HG03108 (cell line): ENCODE results near the gene NANP.
"Not testable (repeated sequence)": the region's sequence is repeated elsewhere in the genome, so short reads cannot be mapped to it uniquely, and the experiment has no call there.

Source experiments
- ATAC-seq: cut with Tn5 transposase; IDR thresholded peaks from one replicate; pipeline ENCODE4 v1.9.1; 2021; ENCODE audit warnings: moderate library complexity; ENCODE audit not compliant: unreplicated experiment

Gene NANP

DNA sequence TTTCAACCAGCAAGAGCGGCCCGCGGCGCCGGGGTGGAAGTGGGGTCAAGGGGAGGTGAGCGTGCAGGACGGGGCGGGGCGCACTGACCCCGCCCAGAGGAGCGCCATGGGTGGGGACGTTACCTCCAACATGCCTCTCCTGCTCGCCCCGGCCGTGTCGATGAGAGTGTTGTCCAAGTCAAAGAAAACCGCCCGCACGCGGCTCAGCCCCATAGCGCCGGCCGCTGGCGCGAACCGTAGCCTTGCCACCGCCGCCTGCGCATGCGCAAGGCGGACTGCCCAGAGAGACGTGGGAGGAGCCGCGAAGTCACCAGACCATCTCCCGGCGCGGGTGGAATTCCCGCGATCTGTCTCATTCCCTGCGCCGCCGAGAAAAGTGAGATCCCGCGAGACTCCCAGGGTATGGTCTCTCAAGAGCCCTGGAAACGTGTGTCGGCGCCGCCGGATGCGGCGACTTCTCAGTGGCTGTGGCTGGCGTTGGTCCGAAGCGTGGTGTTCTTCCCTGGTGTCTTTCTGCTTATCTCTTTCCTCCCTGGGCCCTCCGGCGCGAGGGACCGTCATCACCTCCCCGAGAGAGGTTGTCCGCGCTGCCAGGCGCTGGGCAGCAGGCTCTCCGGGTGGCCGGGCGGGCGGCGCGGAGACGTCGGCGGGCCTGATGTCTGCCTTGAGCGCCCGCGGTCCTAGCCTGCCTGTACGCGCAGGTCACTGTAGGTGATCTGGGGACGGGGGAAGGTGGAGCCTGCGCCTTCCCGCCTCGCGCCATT, at the start of gene NANP:
Gene NANP (minus strand): TSS at position 279 of the 764 bp plus-strand sequence. CDS start 66 bp downstream, at position 213.
- peak; percentile 75 for ATAC-seq

DNA sequence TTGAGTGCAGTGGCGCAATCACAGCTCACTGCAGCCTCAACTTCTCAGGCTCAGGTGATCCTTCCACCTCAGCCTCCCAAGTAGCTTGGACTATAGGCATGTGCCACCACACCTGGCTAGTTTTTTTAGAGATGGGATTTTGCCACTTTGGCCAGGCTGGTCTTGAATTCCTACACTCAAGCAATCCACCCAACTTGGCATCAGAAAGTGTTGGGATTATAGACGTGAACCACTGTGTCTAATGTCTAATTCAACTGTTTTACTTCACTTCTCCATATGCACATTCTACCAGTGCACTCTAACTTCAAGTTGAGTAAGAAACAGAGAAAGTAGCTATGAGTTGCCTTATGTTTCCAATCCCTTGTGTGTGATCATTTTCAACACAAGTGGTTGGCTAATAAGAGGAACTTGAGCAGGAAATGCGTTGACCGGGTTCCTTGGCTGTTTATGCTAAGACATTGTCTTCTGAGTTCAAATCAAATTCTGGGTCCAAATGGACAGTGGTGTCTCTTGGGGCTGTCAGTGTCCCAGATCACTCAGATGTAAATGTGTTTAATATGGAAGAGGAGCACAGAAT, 48.9 kb upstream of the NANP start:
- no peak for ATAC-seq

DNA sequence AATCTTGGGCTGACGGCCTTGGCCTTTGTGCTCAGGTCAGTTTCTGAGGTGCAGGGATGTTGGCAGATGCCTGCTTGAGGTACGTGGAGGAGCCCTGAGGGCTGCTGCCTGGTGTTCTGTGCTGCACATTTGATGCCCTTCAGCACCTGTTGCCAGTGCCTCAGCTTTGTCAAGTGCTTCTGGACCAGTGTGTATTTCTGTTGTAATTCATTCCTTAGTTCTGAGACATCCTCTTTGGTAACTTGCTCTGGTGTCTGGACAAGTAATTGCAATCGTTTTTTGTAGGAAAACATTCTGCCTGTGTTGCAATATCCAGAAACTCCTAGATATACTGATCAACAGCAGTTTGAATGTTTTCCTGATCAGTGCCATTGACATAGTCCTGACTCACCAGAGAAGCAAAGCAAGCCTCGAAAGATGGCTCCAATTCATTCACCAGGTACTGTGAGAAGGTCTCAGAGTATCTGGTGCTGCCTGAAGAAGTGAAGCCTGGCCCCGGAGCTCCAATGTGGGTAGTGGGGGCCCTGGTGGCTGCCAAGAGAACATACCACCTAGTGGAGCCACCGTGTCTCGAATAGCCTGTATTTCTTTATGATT, 46.1 kb upstream of the NANP start:
- no peak for ATAC-seq

- ATAC-seq, result no peak
Measured at GRCh38 chr20:25668446-25668845, 44.6 kb upstream of the NANP start.

GRCh38 chr20:25659999-25660398, 36.2 kb upstream of the NANP start:
- no peak for ATAC-seq

DNA sequence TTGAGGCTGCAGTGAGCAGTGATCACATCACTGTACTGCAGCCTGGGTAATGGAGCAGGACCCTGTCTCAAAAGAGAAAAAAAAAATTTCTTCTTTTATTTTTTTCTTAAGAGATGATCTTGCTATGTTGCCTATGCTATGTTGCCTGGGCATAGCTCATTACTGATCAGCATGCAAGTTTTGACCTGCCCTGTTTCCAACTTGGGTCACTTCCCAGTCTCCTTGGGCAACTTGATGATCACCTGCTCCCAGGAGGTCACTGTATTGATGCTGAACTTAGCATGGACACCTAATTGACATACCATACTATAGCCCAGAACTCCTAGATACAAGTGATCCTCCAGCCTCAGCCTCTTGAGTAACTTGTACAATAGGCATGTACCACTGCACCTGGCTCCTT, 30.7 kb upstream of the NANP start:
- no peak for ATAC-seq

DNA sequence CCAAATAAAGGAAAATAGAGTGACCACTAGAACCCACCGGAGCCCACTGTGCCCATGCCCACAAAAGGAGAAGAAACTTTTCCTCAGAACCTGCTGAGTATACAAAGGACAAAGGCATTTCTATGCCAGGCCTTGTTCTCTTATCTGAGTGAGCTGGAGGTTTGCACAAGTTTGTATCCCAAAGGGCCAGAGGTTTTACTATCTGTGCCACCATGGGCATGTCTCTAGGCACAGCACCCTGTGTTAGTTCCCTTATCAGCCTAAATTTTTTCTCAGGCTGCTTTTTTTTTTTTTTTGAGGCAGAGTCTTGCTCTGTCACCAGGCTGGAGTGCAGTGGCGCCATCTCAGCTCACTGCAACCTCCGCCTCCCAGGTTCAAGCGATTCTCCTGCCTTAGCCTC, 29.1 kb upstream of the NANP start:
- not testable (repeated sequence) for ATAC-seq

DNA sequence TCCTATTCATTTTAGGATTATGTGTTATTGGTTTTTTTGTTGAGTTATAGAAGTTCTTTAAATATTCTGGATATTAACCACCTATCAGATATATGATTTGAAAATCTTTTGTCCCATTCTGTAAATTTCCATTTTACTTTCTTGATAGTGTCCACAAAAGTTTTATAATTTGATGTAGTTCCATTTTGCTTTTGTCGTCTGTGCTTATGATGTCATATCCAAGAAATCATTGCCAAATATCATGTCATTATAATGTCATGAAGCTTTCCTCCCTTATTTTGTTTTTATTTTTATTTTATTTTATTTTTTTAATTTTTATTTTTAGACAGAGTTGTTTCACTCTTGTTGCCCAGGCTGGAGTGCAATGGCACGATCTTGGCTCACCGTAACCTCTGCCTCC, 21.0 kb upstream of the NANP start:
- no peak for ATAC-seq

DNA sequence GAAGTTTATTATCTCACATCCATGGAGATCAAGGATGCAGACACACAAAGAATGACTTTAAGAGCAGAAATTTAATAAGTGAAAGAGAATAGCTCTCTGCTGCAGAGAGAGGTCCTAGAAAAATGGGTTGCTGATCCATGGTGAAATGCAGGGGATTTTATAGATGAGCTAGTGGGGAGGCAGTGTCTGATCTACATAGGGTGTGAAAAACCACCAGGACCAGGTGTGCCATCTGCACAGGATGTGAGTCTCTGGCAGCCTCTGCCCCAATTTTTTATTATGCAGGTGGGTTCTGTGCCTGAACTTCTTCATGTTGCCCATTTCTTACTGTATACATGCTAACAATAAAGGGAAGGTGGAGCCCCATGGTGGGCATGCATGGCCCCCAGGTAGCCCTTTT, 19.9 kb upstream of the NANP start:
- ATAC-seq, result no peak

GRCh38 chr20:25637247-25637646, 13.4 kb upstream of the NANP start:
- ATAC-seq, result no peak

DNA sequence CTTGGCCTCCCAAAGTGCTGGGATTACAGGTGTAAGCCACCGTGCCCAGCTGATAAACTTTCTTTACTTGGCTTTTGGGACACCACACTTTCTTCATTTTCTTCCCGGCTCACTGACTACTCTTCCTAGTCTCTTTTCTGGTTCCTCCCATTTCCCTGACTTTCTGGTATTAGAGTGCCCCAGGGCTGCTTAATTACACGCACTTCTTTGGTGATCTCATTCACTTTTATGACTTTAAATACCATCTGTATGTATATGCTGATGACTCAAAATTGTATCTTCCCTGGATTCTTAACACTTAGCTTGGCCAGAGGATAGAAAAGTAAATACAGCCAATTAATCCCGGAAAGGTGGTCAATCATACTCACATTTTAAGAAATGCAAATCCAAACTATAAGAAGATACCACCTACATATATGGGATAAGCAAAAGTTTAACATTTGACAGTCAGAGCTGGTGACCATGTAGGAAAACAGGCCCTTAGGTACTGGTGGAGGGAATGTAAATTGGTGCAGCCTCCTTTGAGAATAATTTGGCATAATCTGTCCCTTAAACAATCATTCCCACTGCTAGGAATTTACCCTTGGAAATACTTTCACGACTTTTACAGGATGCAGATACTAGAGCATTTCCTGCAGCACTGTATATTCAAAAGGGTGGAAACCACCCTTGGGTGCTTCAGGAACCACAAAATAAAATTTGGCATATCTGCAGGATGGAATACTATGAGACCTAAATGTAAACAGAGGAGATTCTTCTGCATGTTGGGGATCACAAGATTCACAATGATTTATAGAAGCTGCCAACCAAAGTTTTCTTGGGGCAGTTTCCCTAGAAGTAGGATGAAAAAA, 9.4 kb upstream of the NANP start:
- no peak for ATAC-seq

- ATAC-seq, result not testable (repeated sequence)
Measured at GRCh38 chr20:25630615-25631014, 6.8 kb upstream of the NANP start.

DNA sequence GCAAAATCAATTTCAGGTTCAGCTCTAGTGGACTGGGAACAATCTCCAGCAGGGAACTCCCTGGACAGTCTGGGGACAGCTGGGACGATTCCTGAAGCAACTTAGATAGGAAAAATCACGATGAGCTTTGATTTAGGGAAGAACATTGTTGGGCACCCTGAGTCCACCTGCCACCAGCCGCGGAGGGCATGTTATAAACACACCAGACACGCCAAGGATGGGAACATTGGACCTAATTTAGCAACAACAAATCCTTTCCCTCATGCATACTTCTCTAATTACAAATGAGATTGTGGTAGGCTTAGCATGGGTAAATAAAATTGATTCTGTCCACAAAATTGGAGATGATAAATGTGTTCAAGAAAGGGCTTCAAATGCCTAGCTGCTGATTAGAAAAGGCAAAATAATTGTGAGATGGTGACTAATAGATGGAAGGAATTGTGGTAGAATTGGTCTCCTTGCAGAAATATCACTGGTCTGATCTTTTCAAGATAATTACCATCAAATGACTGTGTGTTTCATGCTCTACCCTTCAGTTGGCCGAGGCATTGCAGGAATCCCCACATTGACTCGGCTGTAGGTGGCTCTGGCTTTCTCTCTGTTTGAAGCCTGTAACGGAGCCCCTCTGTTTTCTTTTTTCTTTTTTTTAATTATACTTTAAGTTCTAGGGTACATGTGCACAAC, 6.1 kb upstream of the NANP start:
- no peak for ATAC-seq

DNA sequence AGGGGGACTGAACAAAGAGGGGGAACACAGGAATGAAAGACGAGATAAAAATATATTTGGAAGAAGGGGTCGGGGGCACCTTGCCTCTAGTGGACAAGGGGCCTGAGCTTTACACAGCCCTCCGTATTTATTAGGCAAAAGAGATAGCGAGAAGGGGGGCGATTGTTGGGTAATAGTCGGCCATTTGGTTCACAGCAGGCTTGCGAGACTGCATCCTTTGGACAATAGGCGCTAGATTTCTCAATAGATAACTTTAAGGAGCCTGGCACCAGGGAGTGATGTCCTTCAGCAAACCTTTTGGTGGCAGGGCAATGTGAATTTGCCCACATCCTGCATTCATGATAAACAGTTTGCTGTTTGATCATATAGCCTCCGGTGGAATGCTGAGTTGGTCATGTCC, 3.0 kb upstream of the NANP start:
- no peak for ATAC-seq

DNA sequence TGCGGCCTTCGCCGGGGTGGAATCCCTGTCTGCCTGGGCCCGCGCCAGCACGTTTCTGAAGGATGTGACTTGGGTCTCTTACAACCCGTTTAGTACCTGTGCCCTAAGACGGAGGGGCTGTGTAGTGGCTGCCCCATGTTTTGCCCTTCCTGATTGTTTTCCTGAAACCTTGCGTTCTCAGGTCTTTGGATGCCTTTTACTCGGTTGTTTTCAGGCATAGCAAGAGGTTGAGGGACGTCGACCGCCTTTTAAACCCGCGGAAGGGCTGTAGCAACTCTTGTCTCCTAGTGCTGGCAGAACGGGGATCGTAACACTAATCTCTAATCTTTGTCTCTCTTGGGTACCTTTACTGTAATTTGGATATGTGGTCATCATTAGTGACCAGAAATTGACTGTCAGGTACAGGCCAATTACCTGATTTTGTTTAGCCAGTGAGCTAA, 706 bp upstream of the NANP start:
- no peak for ATAC-seq

GRCh38 chr20:25623225-25623735, 534 bp downstream of the NANP start:
- peak; percentile 20 for ATAC-seq

DNA sequence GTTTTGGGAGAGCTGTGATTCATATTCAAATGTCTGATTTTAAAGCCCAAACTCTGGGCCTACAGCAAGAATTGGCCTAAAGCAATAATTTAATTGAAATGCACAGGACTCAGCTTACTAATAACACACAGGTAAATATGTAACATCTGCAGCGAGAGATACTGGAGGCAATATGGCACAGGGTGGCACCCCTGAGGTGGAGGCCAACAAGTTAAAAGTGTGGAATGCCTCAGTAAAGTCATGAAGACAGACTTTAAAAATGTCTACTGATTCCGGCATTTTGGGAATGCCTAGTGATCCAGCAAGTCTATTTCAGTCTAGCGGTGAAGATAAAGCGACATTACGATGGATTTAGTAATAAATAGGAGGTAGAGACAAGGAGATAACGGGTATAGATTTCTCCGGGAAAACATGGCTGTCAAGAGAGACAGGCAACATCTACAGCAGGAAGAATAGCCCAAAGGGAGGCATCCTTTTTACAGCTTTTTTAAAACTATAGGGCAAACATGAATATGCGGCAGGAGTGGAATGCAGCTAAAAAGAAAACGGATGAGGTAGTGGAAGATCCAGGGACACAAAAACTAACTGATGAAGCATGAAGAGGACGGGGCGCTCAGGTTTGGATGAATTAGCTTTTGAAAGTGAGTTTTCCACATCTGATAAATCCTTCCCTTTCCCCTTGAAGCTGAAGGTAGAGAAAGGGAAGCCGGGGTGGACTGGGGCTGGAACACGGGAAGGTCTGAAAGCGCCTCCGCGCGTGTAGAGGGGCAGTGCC, 1.2 kb downstream of the NANP start:
- ATAC-seq, result no peak

GRCh38 chr20:25622049-25622448, 1.8 kb downstream of the NANP start:
- ATAC-seq, result no peak

DNA sequence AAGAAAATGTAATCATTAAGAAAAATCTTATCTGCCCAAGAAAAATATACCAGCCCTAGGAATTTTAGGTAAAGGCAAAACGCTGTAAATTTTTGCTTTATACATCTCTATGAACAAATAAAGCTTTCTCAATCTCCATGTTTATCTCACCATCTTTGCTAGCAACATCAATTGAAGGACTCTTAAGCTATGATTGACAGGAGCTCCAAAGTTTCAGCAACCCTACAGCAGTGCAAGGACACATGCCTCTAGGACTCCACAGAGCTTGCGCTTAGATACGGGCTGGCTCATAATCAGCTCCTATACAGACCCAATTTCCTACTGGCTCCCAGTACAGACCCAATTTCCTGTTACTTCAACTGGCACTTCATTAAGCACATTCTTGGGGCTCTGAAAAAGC, 4.3 kb downstream of the NANP start:
- ATAC-seq, result no peak

GRCh38 chr20:25608774-25609173, 15.0 kb downstream of the NANP start:
- no peak for ATAC-seq
